Gastrocnemius medialis (tissue), 4 donors: ENCODE measurements around the gene BTBD19.
"Not testable (repeated sequence)": the region's sequence is repeated elsewhere in the genome, so short reads cannot be mapped to it uniquely, and the experiment has no call there.

ENCODE experiments used
- POLR2A ChIP-seq, 2 donors: fragments of 450-650 bp; IDR thresholded peaks; one replicate each; pipeline ENCODE4 v1.6.1; 2017; ENCODE audit warnings: antibody characterized with exemption in 2 of 2, mild to moderate bottlenecking in 2 of 2, moderate library complexity in 2 of 2
- TF ChIP-seq, protein P1 (sequence below), 5 experiments: fragments of 450-650 bp in 3 of 5; fragments of 200-600 bp in 2 of 5; sonication (generic) in 2 of 5; IDR thresholded peaks in 4 of 5; conservative IDR thresholded peaks in 1 of 5; 1 replicate in 4 of 5; 2 replicates in 1 of 5; pipeline ENCODE4 v1.5.1; 2016 to 2019; ENCODE audit warnings: antibody characterized with exemption in 5 of 5, mild to moderate bottlenecking in 3 of 5, moderate library complexity in 3 of 5

DNA sequence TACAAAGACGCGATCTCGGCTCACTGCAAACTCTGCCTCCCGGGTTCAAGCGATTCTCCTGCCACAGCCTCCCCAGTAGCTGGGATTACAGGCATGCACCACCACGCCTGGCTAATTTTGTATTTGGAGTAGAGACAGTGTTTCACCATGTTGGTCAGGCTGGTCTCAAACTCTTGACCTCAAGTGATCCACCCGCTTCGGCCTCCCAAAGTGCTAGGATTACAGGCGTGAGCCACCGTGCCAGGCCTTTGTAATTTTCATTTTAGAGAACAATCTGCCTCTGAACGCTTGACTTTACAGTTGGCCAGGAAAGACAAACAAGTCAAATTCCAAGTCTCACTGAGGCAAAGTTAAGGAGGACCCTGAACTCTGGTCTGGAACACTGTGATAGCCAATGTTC, 30.0 kb downstream of the BTBD19 start:
- TF ChIP-seq, protein P1, sequence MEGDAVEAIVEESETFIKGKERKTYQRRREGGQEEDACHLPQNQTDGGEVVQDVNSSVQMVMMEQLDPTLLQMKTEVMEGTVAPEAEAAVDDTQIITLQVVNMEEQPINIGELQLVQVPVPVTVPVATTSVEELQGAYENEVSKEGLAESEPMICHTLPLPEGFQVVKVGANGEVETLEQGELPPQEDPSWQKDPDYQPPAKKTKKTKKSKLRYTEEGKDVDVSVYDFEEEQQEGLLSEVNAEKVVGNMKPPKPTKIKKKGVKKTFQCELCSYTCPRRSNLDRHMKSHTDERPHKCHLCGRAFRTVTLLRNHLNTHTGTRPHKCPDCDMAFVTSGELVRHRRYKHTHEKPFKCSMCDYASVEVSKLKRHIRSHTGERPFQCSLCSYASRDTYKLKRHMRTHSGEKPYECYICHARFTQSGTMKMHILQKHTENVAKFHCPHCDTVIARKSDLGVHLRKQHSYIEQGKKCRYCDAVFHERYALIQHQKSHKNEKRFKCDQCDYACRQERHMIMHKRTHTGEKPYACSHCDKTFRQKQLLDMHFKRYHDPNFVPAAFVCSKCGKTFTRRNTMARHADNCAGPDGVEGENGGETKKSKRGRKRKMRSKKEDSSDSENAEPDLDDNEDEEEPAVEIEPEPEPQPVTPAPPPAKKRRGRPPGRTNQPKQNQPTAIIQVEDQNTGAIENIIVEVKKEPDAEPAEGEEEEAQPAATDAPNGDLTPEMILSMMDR (IDR thresholded peaks at IDR 0.05 in 4 of 5, conservative IDR thresholded peaks at IDR 0.05 in 1 of 5) = not testable (repeated sequence)
- not testable (repeated sequence) for TF ChIP-seq POLR2A (IDR thresholded peaks at IDR 0.05)
